AG09309 (cell line): Measurements from ENCODE around the gene RNF182.
"Not testable (repeated sequence)": the region's sequence is repeated elsewhere in the genome, so short reads cannot be mapped to it uniquely, and the experiment has no call there.

Experiments
- DNase-seq: peaks from one replicate; pipeline ENCODE4 v3.0.0-alpha.2; 2010; ENCODE audit warnings: low read depth
- H3K4me3 ChIP-seq: 2 replicates; pipeline ENCODE4 v1.5.1; 2011; ENCODE audit warnings: mild to moderate bottlenecking, low read depth, low read length, moderate library complexity; ENCODE audit not compliant: control insufficient read depth
- TF ChIP-seq, protein P1 (sequence below): IDR thresholded peaks from 2 replicates; pipeline ENCODE4 v1.5.1; 2011; ENCODE audit warnings: mild to moderate bottlenecking, low read depth, low read length, inconsistent platforms; ENCODE audit not compliant: insufficient read depth, control insufficient read depth; ENCODE audit errors: missing control alignments

Gene RNF182

DNA sequence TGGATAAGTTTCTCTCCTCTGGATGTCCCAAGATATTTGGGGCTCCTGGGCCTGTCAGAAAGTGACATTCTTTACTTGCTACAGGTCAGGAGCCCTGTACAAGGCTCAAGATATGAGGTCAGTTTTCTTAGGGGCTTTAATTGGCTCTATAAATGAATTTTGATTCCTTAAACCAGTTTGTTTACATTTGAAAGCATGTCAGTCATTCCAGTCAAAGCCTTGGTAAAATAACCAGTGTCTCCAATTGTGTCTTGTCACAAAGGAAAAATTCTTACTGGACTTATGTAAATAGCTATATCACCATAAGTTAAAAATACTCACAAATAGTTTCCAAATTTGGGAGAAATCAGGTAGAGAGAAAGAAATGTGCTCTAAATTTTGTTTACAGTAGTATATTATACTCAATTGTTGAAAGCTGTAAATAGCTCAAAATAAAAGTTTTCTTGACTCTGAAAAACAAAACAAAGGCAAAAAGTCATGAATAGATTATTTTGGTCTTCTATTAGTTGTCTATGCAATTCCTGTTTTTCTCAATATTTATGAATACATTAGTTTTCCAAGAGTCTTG, 22.9 kb downstream of the RNF182 start:
- TF ChIP-seq, protein P1, sequence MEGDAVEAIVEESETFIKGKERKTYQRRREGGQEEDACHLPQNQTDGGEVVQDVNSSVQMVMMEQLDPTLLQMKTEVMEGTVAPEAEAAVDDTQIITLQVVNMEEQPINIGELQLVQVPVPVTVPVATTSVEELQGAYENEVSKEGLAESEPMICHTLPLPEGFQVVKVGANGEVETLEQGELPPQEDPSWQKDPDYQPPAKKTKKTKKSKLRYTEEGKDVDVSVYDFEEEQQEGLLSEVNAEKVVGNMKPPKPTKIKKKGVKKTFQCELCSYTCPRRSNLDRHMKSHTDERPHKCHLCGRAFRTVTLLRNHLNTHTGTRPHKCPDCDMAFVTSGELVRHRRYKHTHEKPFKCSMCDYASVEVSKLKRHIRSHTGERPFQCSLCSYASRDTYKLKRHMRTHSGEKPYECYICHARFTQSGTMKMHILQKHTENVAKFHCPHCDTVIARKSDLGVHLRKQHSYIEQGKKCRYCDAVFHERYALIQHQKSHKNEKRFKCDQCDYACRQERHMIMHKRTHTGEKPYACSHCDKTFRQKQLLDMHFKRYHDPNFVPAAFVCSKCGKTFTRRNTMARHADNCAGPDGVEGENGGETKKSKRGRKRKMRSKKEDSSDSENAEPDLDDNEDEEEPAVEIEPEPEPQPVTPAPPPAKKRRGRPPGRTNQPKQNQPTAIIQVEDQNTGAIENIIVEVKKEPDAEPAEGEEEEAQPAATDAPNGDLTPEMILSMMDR: no peak
- DNase-seq: no peak
- no peak overlapping the region for H3K4me3 ChIP-seq

DNA sequence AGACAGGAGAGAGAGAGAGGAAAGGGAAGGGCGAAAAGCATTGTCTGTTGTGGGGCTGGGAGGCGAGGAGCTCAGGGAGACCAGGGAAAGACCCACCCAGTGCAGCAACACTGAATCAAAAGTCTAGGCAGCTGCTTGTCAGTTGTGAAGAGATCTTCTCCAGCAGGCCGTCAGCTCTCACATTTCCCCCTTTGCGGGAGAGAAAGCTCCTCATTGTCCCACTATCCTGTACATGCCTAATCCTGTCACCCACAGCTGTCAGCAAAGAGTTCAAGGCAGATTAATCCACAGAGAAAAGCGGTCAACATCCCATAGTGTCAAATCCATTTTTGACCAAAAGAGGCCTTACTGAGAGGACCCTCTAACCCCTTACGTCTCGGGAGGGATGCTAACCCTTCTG, 27.3 kb downstream of the RNF182 start:
- no peak overlapping the region for H3K4me3 ChIP-seq
- no peak for DNase-seq
- TF ChIP-seq, protein P1: no peak

DNA sequence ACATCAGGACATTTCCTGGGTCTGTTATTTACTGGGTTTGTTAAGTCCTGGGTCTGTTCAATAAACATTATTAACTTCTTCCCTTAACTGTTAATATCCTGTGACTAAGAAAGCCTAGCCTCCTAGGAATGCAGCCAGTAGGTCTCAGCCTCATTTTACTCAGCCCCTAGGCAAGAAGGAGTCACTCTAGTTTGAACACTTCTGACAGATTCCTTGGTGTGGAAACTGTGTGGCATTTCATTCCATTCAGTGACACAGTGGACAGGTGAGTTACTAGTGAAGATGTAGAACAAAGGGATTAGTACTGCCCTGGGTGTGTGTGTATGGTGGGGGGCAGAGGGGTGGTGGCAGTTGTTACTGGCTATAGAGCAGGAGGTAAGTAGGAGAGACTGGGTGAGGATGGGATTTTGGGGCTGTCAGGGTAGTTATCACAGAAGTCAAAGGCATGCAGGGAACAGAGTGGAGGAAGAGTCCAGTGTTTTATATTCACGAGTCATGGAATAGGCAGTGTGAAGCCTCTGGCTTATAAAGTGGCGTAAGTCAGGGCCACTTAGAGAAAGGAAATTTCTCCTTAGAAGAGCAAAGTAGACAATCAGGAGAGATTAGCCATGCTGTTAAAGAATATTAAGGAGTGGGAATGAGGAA, 28.4 kb downstream of the RNF182 start:
- no peak for DNase-seq
- TF ChIP-seq, protein P1: no peak

DNA sequence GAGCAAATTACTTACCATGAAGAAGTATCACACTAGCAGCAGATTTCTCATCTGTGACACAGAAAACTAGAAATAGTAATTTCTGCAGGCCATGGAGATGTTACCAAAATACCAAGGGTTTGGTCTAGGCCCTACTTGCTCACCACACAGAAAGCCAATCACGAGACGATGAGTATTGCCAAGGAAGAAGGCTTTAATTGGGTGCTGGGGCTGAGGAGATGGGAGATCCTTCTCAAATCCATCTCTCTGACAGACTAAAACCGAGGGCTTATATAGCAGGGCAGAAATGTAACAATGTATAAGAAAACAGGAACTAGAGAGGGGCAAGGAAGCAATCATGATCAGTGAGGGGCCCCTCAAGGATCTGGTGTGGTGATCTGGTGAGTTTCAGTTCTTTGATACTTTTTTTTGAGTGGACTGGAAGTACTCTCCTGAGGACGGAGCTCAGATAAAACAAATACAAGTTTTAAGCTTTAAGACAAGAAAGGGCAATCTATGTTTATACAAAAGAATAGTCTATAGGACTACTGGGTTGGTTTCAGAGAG, 40.9 kb downstream of the RNF182 start:
- DNase-seq: no peak
- TF ChIP-seq, protein P1: no peak
- H3K4me3 ChIP-seq: no peak overlapping the region

More for the DNA sequence above, 28.4 kb downstream of the RNF182 start:
- no peak overlapping the region for H3K4me3 ChIP-seq

DNA sequence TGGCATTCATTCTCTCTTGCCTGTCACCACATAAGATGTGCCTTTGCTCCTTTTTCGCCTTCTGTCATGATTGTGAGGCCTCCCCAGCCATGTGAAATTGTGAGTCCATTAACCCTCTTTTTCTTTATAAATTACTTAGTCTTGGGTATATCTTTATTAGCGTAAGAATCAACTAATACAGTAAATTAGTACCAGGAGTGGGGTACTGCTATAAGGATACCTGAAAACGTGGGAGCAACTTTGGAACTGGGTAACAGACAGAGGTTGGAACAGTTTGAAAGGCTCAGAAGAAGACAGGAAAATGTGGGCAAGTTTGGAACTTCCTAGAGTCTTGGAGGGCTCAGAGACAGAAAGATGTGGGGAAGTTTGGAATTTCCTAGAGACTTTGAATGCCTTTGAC, 46.6 kb downstream of the RNF182 start:
- DNase-seq: no peak
- TF ChIP-seq, protein P1: no peak
- H3K4me3 ChIP-seq: no peak overlapping the region

DNA sequence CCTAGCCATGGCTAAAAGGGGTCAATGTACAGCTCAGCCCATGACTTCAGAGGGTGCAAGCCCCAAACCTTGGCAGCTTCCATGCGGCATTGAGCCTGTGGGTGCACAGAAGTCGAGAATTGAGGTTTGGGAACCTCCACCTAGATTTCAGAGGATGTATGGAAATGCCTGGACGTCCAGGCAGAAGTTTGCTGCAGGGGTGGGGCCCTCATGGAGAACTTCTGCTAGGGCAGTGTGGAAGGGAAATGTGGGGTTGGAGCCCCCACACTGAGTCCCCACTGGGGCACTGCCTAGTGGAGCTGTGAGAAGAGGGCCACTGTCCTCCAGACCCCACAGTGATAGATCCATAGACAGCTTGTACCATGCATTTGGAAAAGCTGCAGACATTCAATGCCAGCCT, 47.9 kb downstream of the RNF182 start:
- H3K4me3 ChIP-seq, DNase-seq: not testable (repeated sequence)

DNA sequence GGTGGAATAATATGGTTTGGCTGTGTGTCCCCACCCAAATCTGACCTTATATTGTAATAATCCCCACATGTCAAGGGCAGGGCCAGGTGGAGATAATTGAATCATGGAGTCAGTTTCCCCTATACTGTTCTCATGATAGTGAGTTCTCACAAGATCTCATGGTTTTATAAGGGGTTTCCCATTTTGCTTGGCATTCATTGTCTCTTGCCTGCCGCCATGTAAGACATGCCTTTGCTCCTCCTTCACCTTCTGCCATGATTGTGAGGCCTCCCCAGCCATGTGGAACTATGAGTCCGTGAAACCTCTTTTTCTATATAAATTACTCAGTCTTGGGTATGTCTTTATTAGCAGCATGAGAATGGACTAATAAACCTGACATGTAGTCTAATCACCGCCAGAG, 48.7 kb downstream of the RNF182 start:
- not testable (repeated sequence) for DNase-seq, H3K4me3 ChIP-seq
